Inferior parietal cortex (tissue), 1 donor: ENCODE measurements around the gene UNC13A.

Experiments used
- DNase-seq: peaks from one replicate; pipeline ENCODE4 v3.0.0-alpha.2; 2016; ENCODE audit errors: extremely low spot score

The UNC13A gene

DNA sequence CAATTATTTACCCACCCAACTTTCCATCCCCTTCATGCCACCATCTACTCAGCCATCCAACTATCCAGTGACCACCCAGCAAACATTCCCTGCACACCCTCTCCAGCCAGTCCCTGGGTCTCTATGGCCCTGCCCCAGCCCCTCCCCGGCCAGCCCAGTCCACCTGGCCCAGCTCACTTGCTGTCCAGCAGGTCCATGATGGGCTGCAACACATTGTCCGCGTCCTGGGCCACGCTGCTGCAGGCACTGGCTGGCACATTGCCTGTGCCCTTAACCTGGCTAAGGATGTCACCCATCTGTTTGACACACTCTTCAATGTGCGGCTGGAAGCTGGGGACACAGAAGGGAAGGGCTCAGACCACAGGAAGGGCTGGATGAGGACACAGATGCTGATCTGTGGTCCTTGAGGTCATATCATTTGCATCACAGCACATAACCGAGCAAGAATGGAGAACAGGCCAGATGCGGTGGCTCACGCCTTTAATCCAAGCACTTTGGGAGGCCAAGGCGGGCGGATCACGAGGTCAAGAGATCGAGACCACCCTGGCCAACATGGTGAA lies 61.6 kb downstream of the UNC13A start:
- DNase-seq = no peak

DNA sequence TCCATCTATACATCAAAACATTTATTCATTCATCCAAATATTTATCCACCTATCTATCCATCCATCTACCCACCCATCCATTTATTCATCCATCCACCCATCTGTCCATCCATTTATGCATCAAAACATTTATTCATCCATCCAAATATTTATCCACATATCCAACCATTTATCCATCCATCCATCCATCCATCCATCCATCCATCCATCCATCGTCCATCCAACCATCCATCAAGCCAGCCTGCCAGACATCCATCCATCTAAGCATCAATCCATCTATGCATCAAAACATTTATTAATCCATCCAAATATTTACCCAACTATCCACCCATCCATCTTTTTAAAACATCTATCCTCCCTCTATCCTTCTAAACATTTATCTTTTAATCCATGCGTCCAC lies 62.2 kb downstream of the UNC13A start:
- DNase-seq = no peak

DNA sequence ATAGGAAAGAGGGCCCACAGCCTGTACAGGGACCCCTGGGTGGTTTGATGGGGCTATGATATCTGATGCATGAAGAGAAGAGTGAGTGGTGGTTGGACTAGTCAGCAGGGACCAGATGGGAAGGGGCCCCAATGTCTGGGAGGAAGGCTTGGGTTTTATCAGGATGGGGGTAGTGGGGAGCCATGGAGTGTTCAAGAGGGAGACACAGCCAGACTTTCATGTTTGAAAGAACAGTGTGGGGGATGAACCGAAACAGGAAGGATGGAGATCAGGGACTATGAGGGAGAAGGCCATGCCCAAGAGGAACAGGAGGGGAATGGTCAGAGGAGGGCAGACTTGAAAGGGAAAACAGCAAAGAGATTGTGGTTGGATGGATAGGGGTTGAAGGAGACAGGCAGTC lies 63.1 kb downstream of the UNC13A start:
- DNase-seq = no peak

DNA sequence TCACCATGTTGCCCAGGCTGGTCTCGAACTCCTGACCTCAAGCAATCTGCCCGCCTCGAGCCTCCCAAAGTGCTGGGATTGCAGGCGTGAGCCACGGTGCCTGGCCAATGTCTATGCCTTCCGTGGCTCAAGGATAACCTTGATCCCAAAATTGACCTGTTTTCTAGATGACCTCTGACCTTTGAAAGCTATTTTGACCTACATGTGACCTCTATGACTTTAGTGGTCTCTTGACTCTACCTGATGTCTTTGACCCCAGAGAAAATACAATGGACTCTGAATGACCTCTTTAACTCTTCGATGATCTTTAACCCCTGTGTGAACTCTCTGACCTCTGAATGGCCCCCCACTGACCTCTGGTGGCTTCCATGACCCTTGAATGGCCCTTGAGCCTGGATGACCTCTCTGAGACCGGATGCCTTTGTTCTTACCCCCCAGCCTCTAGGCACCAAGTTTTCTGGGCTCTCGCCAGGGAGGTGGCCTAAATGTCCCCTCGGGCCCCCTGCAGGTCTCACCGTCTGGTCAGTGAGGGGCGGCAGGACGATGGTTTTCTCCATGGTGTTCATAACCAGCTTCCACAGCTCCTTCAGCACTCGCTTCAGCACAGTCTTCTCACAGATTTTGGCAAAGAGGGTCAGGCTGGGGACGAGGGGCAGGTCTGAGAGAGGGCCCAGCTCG lies 63.7 kb downstream of the UNC13A start:
- no peak for DNase-seq

DNA sequence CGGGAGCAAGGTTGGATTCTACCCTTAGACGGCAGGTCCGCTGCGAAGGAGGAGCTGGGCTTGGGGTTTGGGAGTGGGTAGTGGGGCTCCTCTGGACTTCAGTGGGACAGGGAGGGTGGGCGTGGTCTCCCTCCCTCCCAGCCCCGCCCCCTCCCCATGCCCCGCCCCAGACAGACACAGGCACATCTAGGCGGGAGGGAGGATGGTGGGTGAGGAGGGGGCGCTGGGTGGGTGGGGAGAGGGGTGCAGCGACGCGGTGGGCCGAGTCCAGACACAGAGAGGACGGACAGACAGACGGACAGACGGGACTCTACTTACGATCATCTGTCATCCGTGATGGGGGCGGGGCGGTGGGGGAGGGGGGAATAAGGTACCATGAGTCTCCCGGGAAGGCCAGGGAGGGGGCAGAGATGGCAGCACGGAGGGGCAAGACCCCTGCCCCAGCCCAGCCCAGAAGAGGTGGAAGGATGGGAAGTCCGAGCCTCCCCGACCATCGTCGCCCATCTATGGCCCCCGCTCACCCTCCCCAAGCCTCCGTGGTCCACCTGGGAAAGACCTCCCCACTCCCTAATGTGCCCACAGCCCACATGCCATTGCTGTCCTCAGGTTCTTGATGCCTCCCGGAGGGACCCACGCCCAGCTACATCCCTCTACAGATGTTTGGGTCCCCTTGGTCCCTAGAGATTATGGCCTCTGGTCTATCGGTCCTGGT lies 64.8 kb downstream of the UNC13A start:
- no peak for DNase-seq

DNA sequence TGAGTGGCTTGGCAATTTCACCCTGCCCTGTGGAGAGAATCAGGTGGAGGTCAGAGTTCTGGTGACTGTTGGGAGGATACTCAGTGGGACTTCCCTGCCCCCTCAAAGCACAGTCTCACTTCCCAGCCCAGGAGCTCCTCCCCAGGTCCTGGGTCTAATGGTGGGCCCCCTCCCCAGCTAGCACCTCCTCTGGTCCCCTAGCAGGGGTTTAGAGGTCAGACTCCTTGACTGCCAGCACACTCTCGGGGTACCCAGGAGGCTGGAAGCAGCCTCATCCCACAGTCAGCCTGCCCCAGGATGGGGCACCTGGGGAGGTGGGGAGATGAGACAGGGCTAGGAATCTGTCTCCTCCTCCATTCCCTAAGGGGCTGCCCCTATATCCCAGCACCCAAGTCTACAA lies 67.5 kb downstream of the UNC13A start:
- DNase-seq = no peak

DNA sequence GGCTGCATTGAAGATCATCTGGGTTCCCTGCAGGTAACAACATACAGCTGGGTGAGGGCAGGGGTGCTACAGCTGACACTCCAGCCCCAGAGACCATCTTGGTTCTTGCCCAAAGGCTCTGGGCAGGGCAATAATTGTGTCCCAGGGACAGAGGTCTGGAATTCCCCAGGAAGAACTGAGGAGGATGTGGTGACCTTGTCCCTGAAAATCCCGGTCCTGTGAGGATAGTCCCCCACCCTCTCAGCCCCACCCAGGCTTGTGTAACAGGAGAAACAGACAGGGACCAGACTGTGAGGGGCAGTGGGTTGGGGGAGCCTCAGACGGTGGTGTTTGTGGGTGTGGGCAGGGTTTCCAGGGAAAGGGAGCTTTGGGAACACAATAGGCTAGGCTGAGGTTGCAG lies 69.2 kb downstream of the UNC13A start:
- DNase-seq = no peak

DNA sequence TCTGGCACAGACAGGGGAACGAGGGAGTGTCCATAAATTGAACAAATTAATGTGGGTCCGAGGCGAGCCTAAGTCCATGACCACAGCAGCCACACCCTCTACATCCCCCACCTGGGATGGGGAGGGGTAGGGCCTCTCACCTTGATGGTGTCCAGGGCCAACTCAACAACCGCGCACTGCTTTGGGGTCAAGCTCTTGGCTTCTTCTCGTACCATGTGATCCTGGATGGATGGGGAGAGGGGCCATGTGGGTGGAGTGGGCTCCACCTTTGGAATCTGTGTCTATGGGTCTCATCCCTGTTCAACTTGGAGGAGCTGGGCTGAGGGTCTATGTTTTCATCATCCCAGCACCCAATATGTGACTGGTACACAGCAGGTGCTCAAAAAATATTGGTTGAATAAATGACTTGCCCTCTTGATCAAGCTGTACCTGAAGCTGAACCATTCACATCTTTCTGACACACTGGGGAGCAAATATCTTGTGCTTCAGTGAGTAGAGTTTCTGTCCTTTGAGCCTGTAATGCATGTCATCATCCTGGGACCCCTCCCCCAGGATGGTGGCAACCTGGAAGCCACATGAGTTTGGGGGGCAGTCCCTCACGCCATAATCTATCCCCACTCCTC lies 69.8 kb downstream of the UNC13A start:
- no peak for DNase-seq

DNA sequence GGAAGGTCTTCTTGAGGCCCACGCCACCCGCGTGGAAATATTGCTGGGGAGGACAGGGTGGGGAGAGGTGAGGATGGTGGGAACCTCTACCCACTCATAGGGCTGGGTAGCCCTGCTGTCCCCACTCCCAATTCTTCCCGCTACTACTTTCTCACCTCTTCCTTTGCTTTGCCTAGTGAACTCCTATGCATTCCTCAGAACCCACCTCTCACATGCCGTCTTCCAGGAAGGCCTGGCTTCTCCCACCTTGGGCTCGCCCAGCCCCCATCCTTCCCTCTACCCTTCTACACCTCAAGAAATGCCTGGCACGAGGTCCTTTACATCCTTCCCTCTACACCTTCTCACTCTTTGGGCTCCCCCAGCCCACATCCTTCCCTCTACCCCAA lies 70.4 kb downstream of the UNC13A start:
- no peak for DNase-seq

DNA sequence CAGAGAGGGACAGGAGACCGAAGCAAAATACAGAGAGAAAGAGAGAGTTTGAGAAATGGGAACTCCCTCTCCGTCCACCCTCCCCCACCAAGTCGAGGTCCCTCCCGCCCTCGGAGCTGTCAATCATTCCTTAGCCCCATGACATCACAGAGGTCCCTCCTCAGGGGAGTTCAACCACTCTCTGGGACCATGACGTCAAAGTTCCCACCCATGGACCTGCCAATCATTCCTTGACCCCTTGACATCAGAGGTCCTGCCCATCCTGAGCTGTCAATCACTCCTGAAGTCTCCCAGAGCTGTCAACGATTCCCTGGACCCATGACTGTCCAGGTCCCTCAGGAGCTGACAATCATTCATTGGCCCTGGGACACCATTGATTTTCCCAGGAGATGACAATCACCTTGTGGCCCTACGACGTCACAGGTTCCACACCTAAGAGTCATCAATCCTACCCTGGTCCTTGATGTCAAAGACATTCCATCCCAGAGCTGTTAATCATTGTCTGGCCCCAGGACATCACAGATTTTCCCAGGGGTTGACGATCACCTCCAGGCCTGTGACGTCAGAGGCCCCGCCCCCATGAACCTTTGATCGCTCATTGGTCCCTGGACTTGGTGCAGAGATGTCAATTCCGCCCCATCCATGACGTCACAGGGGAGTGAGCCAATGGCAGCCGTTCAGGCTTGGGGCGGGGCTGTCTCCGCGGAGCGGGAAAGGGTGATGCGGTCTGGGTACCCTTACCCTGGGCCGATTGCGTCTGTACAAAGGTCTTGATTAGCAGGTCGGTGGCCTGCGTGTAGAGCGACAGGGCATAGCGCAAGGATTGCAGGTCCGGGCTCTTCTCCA lies 71.0 kb downstream of the UNC13A start:
- no peak for DNase-seq

DNA sequence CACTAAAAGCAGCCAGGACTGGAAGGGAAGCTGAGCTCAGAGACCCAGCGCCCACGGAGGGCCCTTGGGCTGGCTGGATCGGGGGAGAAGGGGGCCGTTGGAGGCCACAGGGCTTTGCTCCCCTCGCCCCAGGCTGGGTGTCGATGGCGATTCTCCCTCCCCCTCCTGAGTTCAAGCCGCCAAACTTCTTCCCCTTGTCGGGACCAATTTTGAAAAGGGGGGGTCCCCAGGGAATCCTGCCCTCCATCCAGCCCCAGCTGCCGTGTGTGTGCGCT lies 71.5 kb downstream of the UNC13A start:
- DNase-seq = no peak

DNA sequence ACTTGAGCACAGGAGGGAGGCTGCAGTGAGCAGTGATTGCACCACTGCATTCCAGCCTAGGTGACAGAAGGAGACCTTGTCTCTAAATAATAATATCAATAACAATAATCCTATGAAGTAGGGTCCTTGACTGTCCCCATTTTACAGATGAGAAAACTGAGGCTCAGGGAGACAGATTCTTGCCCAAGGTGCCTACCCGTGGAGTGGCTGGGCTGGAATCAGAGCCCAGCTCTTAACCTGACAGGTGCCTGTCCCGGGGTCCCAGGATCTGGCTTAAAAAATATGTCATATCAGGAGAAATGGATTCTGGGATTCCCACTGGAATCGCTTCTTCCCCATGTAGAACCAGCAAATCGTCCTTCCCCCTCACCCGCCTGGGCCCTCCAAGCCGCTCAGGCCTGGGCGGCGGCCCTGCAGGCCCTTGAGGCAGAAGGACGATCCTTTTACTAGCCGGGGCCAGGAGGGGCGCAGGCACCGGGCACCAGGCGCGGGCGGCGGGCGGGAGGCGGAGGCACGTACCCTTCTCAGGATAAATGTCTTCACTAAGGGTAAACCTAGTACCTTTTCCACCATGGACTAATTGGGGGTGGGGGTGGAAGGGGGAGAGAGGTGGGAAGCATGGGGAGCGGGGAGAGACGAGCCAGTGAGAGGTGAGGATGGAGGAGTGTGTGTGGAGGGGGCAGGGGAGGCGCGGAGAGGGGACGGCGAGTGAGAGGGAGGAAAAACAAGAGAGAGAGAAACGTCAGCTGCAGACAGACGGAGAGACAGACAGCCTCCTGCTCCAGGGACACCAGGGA lies 72.1 kb downstream of the UNC13A start:
- DNase-seq = no peak

DNA sequence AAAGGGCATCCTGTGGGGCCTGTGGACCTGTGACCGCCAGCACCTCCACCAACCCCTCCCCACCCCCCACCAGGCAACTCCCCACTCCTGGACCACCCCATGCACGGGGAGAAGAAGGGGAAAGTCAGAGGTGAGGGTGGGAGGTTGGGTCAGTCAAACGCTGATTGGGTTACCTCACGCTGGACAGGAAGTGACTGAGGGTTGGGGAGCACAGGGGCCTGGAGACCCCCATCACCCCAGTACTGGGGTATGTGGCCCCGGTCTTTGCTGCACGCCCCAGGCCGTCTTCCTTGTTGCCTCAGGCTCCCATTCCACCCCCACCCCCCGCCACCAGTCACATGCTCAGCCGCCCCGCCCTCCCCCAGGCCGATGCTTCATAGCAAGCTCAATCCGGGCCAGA lies 73.7 kb downstream of the UNC13A start:
- no peak for DNase-seq

DNA sequence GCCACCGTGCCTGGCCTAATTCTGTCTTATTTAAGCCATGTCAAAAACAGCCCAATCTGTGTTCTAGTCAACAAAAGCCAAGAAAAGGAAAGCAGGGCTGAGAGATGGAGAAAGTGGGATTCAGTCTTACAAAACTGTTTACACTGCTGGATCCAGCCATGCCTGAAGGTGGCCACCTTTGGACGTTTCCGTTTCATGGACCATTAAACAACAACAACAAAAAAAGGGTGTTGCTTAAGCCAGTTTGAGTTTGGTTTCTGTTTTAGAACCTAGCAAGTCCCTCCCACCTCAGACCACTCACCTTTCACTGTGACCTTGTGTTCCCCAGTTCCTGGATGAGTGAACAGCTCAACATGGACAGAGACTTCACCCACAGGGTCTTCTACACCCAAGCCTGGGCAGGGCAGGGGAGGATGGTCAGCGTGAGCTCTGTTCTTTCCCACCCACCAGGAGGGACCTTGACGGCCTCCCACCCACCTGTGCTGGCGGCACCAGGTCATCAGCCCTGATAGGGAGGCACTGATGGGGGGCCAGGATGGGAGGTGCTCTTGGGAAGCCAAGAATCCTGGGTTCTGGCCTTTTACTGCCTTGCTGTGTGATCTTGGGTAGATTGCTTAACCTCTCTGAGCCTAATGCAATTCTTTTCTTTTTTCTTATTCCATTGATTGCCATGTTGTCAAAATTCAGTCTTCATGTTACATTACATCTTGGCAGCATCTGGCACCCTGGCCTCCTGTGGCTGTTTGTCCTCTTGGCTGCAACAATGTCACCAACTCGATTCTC lies 76.5 kb downstream of the UNC13A start:
- DNase-seq = no peak

DNA sequence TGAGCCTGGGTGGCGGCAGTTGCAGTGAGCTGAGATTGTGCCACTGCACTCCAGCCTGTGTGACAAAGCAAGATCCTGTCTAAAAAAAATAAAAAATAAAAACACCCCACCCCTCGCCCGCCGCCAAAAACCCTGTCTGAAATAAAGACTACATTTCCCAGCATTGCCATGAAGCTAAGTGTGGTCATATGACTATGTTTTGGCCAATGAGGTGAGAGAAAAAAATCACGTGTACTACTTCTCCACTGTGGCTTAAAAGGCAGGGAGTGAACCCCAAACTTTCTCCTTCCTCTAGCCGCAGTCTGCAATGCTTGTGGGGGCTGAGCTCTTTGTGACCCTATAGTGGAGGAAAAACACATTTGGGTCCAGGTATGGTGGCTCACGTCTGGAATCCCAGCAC lies 77.8 kb downstream of the UNC13A start:
- no peak for DNase-seq

DNA sequence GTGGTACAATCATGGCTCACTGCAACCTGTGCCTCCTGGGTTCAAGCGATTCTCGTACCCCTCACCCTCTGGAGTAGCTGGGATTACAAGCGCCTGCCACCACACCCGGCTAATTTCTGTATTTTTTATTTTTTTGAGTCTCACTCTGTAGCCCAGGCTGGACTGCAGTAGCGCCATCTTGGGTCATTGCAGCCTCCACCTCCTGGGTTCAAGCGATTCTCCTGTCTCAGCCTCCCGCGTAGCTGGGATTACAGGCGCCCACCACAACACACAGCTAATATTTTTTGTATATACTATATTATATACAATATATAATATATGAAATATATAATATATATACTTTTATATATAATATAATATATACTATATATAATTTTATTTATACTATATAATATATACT lies 80.2 kb downstream of the UNC13A start:
- no peak for DNase-seq

DNA sequence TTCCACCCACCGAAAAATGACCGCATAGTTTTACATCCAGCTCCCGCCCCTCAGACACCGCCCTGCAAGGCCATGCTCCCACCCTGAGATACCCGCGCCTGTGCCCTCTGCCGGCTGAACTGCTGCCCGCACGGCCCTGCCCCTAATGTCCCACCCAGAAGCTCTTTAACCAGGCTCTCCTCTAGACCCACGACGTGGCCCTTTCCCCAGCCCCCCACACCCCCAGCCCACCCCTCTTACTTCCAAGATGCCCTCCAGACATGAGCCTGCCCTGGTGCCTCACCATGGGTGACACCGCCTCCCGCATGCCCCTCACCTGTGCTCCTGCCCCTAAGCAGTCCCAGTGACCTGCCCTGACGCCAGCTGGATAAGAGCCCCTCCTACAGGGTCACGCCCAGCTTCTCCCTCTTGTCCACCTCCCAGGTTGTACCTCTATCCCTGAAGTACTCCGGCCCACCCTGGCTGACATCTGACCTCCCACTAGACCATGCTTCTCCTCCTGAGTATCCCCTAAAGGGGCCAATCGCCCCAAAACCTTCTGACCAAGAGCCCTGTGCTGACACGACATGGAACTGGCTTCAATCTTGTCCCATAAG lies 81.5 kb downstream of the UNC13A start:
- DNase-seq = no peak

DNA sequence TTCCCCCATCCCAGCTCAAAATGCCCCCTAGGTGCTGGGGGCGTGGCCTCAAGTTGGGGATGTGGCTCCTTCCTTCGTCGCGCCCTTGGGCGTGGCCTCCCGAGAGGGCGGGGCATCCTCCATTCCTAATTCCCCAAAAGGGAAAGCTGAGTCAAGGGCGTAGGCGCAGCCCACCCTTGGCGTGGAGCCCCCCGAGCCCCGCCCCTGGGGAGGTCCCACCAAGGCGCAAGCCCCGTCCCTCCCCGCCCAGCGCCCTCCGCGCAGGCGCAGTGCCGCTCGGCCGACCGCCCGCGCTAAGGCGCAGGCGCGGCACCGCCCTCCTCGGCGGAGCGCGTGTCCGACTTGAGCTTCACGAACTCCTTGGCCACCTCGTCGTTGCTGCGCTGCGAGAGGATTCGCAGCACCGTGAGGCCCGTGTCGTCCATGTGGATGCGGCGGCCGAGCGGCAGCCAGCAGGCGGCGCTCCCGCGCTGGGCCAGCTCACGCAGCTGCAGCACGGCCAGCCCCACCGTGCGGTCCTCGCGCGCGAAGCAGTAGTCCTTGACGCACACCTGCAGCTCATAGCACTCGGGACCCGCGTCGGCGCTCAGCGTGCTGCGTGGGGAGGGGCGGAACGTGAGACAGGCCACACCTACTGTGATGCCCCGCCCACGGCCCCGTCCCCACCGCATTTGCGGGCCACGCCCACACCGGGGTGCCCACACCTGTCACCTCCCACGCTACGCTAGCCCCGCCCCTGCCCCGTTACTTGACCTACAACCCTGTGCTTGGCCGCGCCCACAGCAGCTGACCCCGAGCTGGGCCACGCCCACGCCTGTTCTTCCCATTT lies 82.2 kb downstream of the UNC13A start:
- DNase-seq = peak; percentile 58

DNA sequence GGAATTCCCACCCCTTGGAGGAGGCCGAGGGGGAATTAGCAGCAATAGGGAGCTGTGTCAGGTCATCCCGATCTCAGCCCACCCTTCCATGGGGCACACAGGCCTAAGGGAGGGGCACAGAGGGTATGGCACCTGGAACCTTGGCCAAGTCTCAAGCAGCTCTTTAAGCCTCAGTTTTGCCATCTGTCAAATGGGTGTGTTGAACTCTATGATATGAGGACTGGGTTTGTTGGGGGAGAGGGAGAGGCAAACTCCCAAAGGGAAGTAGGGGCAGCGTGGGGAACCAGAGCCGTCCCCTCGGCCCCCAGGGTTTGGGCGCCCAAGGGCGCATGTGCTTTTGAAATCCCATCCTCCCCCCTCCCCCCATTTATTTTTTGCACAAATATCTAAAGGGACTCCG lies 83.0 kb downstream of the UNC13A start:
- no peak for DNase-seq
